Dedifferentiated amniotic fluid mesenchymal stem cell (primary cell): ENCODE data around the gene FSCN2.

ENCODE experiments used
- DNase-seq: peaks from one replicate; pipeline ENCODE4 v3.0.0-alpha.2; 2016; ENCODE audit errors: extremely low spot score

The FSCN2 gene

GRCh38 chr17:81541123-81541522, 12.9 kb downstream of the FSCN2 start:
- DNase-seq: no peak

- DNase-seq: no peak
Measured at GRCh38 chr17:81542431-81543338, 14.5 kb downstream of the FSCN2 start.

GRCh38 chr17:81543339-81543675, 15.1 kb downstream of the FSCN2 start:
- DNase-seq: no peak

GRCh38 chr17:81543756-81544155, 15.6 kb downstream of the FSCN2 start:
- no peak for DNase-seq

GRCh38 chr17:81544281-81544974, 16.3 kb downstream of the FSCN2 start:
- no peak for DNase-seq

- no peak for DNase-seq
Measured at GRCh38 chr17:81545160-81545949, 17.2 kb downstream of the FSCN2 start.

GRCh38 chr17:81546906-81547613, 18.9 kb downstream of the FSCN2 start:
- DNase-seq: no peak

GRCh38 chr17:81547614-81547982, 19.4 kb downstream of the FSCN2 start:
- no peak for DNase-seq

GRCh38 chr17:81549031-81549557, 20.9 kb downstream of the FSCN2 start:
- DNase-seq: no peak

- DNase-seq: no peak
Measured at GRCh38 chr17:81549826-81550225, 21.6 kb downstream of the FSCN2 start.

- DNase-seq: no peak
Measured at GRCh38 chr17:81550285-81550684, 22.1 kb downstream of the FSCN2 start.

GRCh38 chr17:81550830-81551457, 22.8 kb downstream of the FSCN2 start:
- no peak for DNase-seq

- no peak for DNase-seq
Measured at GRCh38 chr17:81551458-81552243, 23.5 kb downstream of the FSCN2 start.

- peak; percentile 41 for DNase-seq
Measured at GRCh38 chr17:81552244-81553017, 24.3 kb downstream of the FSCN2 start, which contains the start of gene FAAP100. Gene FAAP100 (minus strand): TSS chr17:81552353. CDS start chr17:81552330, 23 bp downstream.

- DNase-seq: peak; percentile 61
Measured at GRCh38 chr17:81553018-81553615, 24.9 kb downstream of the FSCN2 start.

GRCh38 chr17:81553616-81554181, 25.5 kb downstream of the FSCN2 start:
- DNase-seq: peak; percentile 27

GRCh38 chr17:81556175-81556691, 28.1 kb downstream of the FSCN2 start:
- no peak for DNase-seq

GRCh38 chr17:81556863-81557262, 28.7 kb downstream of the FSCN2 start:
- no peak for DNase-seq
